Testis (tissue), 2 donors: ENCODE data around the gene RAB3A.

Experiments
- CTCF ChIP-seq, 3 experiments: fragments of 450-650 bp in 2 of 3; fragments of 200-600 bp in 1 of 3; sonication (generic) in 1 of 3; IDR thresholded peaks; one replicate each; pipeline ENCODE4 v1.5.1; 2016 to 2019; ENCODE audit warnings: antibody characterized with exemption in 3 of 3, mild to moderate bottlenecking in 2 of 3, moderate library complexity in 1 of 3
- POLR2A ChIP-seq: fragments of 450-650 bp; IDR thresholded peaks from one replicate; pipeline ENCODE4 v1.6.1; 2017; ENCODE audit warnings: antibody characterized with exemption, mild to moderate bottlenecking, moderate library complexity

DNA sequence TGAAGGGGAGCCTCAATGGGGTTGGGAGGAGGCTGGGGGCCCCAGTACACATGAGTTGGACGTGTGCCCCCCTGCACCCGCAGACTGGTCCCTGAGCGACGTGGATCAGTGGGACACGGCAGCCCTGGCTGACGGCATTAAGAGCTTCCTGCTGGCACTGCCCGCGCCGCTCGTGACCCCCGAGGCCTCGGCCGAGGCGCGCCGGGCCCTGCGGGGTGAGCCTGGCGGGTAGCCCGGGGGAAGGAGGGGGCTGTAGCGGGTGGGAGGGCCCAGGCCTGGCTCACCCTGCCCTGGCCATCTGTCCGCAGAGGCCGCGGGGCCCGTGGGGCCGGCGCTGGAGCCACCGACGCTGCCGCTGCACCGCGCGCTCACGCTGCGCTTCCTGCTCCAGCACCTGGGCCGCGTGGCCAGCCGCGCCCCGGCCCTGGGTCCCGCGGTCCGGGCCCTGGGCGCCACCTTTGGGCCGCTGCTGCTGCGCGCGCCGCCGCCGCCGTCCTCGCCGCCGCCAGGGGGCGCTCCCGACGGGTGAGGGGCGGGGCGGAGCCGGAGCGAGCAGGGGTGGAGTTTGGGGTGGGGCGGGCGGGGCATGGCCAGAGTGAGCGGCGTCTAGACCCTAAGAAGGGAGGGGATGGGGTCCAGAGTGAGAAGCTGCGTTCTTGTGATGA, 42.7 kb downstream of the RAB3A start:
- TF ChIP-seq CTCF (IDR thresholded peaks at IDR 0.05) (peak; percentile 13 to 86 (median 70)), POLR2A (no peak)
